Mesothelial cell of epicardium (in vitro differentiated cells): Measurements from ENCODE around the gene DENND2C. TPM values are rescaled to one million over a fixed set of nuclear protein-coding genes. Genes with fewer than 3 reads are reported as not detected.

Experiments used
- DNase-seq, 2 experiments: peaks; one replicate each; pipeline ENCODE4 v3.0.0; 2021; ENCODE audit warnings: low spot score in 2 of 2; ENCODE audit not compliant: unreplicated experiment in 2 of 2
- H3K27ac Mint-ChIP-seq: 2 replicates; pipeline ENCODE4 v1.8.0; 2021; ENCODE audit warnings: mixed read lengths
- H3K27me3 Mint-ChIP-seq: 2 replicates; pipeline ENCODE4 v1.8.0; 2021; ENCODE audit warnings: low read depth, mixed read lengths
- H3K36me3 Mint-ChIP-seq: 2 replicates; pipeline ENCODE4 v1.8.0; 2021; ENCODE audit warnings: mixed read lengths
- H3K4me1 Mint-ChIP-seq: 2 replicates; pipeline ENCODE4 v1.8.0; 2021; ENCODE audit warnings: mixed read lengths
- H3K4me3 Mint-ChIP-seq: 2 replicates; pipeline ENCODE4 v1.8.0; 2021; ENCODE audit warnings: mild to moderate bottlenecking, moderate library complexity, mixed read lengths
- H3K9me3 Mint-ChIP-seq: 2 replicates; pipeline ENCODE4 v1.8.0; 2021; ENCODE audit warnings: mixed read lengths
- total RNA-seq: library from RNA; stranded (reverse); gene quantifications from 3 replicates; pipeline ENCODE4 v1.2.1, GENCODE V29; 2021
- TF ChIP-seq, protein P1 (sequence below): fragments of 200-600 bp; sonication (generic); IDR thresholded peaks from one replicate; pipeline ENCODE4 v1.5.0; 2021; ENCODE audit warnings: antibody characterized with exemption; ENCODE audit not compliant: unreplicated experiment

DENND2C gene
- total RNA-seq, 1 donor from 2014 or later = 2.3 TPM

- TF ChIP-seq, protein P1, sequence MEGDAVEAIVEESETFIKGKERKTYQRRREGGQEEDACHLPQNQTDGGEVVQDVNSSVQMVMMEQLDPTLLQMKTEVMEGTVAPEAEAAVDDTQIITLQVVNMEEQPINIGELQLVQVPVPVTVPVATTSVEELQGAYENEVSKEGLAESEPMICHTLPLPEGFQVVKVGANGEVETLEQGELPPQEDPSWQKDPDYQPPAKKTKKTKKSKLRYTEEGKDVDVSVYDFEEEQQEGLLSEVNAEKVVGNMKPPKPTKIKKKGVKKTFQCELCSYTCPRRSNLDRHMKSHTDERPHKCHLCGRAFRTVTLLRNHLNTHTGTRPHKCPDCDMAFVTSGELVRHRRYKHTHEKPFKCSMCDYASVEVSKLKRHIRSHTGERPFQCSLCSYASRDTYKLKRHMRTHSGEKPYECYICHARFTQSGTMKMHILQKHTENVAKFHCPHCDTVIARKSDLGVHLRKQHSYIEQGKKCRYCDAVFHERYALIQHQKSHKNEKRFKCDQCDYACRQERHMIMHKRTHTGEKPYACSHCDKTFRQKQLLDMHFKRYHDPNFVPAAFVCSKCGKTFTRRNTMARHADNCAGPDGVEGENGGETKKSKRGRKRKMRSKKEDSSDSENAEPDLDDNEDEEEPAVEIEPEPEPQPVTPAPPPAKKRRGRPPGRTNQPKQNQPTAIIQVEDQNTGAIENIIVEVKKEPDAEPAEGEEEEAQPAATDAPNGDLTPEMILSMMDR = no peak
- Mint-ChIP-seq H3K4me3 (no peak overlapping the region), H3K27ac (no peak overlapping the region), H3K27me3 (no peaks in the 10 kb centered on the region), H3K36me3 (no peaks in the 10 kb centered on the region), H3K4me1 (no peaks in the 10 kb centered on the region), H3K9me3 (peaks cover 4% of the 10 kb centered on the region)
- DNase-seq = no peak
Observed at GRCh38 chr1:114551400-114551799, 118.4 kb downstream of the DENND2C start.

DNA sequence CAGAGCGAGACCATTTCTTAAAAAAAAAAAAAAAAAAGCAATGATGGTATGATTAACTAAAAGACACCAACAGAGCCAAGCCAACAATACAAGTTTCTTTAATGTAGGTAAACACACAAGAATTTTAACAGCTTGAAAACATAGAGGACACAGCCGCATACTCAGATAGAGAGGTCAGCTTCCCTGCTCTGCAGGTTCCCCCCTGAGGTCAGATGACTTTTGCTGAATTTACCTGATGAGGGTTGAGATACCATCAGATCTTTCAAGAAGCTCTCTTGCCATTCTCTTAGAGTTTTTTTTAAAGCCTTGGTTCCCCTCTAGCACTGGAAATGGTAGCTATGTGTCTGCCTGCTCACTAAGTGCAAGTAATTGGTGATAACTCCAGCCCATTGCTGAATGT, 119.5 kb downstream of the DENND2C start:
- H3K36me3 Mint-ChIP-seq = no peaks in the 10 kb centered on the region
- H3K4me3 Mint-ChIP-seq = no peak overlapping the region
- H3K27ac Mint-ChIP-seq = no peak overlapping the region
- peaks cover 4% of the 10 kb centered on the region for H3K9me3 Mint-ChIP-seq
- no peaks in the 10 kb centered on the region for H3K27me3 Mint-ChIP-seq
- TF ChIP-seq, protein P1 = no peak
- peaks cover 3% of the 10 kb centered on the region for H3K4me1 Mint-ChIP-seq
- no peak for DNase-seq

DNA sequence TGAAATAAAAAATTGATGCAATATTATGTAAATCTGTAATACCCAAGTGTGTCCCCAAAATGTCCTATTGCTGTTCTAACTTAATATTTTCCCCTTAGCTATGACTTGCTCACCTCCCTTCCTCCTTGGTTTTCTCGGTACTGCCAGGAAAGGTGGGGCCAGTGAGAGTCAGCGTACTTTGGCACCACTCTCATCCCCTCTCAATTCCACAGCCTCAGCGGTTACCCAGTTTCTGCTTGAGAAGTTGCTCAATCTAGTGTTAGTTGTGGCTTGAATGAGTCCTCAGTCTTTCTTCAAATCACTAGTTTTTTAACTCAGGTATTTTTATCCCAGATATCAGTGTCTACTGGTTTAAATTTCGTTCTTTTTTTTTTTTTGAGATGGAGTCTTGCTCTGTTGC, 120.7 kb downstream of the DENND2C start:
- H3K27me3 Mint-ChIP-seq = no peaks in the 10 kb centered on the region
- TF ChIP-seq, protein P1 = no peak
- no peaks in the 10 kb centered on the region for H3K36me3 Mint-ChIP-seq
- no peak overlapping the region for H3K4me3 Mint-ChIP-seq
- H3K27ac Mint-ChIP-seq = no peak overlapping the region
- no peak for DNase-seq
- H3K4me1 Mint-ChIP-seq = peaks cover 3% of the 10 kb centered on the region
- H3K9me3 Mint-ChIP-seq = peaks cover 4% of the 10 kb centered on the region

DNA sequence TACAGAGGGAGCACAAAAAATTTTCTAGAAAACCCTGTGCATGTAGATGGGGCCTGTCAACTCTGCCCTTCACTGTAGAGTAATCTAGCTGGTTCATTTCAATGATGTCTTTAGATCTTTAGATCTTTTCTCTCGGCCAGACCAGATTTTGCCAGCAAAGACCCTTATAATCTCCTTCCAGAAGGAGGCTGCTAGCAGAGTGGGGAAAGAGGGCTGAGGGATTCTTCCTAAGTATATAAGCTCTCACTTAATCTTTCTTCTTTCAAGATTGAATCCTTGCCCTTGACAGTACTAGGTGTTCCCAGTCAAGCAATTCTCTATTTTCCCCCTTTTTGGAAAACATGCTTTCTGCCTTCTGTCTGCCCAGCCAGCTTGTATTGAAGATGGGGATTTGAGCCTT, 122.8 kb downstream of the DENND2C start:
- no peak overlapping the region for H3K27ac Mint-ChIP-seq
- TF ChIP-seq, protein P1 = no peak
- peaks cover 4% of the 10 kb centered on the region for H3K9me3 Mint-ChIP-seq
- no peaks in the 10 kb centered on the region for H3K27me3 Mint-ChIP-seq
- H3K4me1 Mint-ChIP-seq = peaks cover 3% of the 10 kb centered on the region
- no peaks in the 10 kb centered on the region for H3K36me3 Mint-ChIP-seq
- no peak overlapping the region for H3K4me3 Mint-ChIP-seq
- DNase-seq = no peak

DNA sequence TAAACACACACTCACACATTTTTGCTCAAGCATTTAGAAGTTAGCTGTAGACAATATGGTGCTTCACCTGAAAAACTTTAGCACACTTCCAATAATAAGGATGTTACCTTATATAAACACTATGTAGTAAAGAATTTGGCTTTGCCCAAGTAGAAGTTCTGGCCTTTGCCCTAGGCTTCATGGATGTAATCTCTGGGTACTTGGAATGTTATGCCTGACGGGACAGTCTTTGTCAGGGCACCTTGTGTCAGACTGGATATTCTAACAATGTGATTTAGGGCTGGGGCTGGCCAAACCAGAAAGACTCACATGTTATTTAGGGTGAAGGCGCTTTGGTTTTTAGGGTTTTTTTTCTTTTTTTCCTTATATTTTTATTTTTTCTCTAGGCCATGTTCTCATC, 124.1 kb downstream of the DENND2C start:
- no peak overlapping the region for H3K27ac Mint-ChIP-seq
- H3K27me3 Mint-ChIP-seq = no peaks in the 10 kb centered on the region
- TF ChIP-seq, protein P1 = no peak
- peaks cover 9% of the 10 kb centered on the region for H3K4me1 Mint-ChIP-seq
- no peak overlapping the region for H3K4me3 Mint-ChIP-seq
- no peaks in the 10 kb centered on the region for H3K36me3 Mint-ChIP-seq
- DNase-seq = no peak
- H3K9me3 Mint-ChIP-seq = peaks cover 4% of the 10 kb centered on the region

DNA sequence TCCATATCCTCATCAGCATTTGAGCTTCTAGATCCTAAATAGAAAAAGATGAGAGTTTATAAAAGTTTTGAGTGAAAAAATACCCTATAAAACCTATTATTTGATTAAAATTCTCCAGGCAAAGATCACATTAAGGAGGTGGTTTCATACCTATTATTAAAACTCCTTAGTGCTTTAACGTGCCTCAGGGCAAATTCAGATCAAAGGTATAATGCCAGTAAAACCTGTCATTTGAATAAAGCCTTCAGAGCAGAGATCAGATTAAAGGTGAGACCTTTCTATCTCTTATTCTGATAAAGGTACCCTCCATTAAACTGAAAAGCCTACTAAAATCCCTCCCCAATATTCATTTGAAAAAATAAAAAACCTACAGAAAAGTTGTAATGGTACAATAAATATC, 124.5 kb downstream of the DENND2C start:
- DNase-seq = no peak
- H3K36me3 Mint-ChIP-seq = no peaks in the 10 kb centered on the region
- no peaks in the 10 kb centered on the region for H3K27me3 Mint-ChIP-seq
- H3K4me3 Mint-ChIP-seq = no peak overlapping the region
- H3K27ac Mint-ChIP-seq = no peak overlapping the region
- peaks cover 4% of the 10 kb centered on the region for H3K9me3 Mint-ChIP-seq
- TF ChIP-seq, protein P1 = no peak
- peaks cover 14% of the 10 kb centered on the region for H3K4me1 Mint-ChIP-seq
